DND-41 (cell line): ENCODE measurements around the gene MRPL36.

Experiments
- ATAC-seq: fragments of 200-7000 bp; cut with Tn5 transposase; 3 replicates; pipeline ENCODE4 v1.9.1; 2021; ENCODE audit warnings: low read depth; ENCODE audit not compliant: insufficient read depth
- DNase-seq: peaks from one replicate; pipeline ENCODE4 v3.0.0-alpha.2; 2020
- H2AFZ ChIP-seq: 2 replicates; pipeline ENCODE4 v1.6.0; 2012; ENCODE audit warnings: low read depth, low read length
- H3K27ac ChIP-seq: 2 replicates; pipeline ENCODE4 v1.5.1; 2012; ENCODE audit warnings: low read length, inconsistent platforms
- H3K27me3 ChIP-seq: fragments of 200-600 bp; sonication (generic); 2 replicates; pipeline ENCODE4 v1.6.0; 2012; ENCODE audit warnings: low read length, mild to moderate bottlenecking, inconsistent platforms; ENCODE audit not compliant: insufficient read depth, poor library complexity
- H3K36me3 ChIP-seq: 2 replicates; pipeline ENCODE4 v1.5.1; 2012; ENCODE audit warnings: low read length, inconsistent platforms; ENCODE audit not compliant: insufficient read depth
- H3K4me1 ChIP-seq: 2 replicates; pipeline ENCODE4 v1.5.1; 2012; ENCODE audit warnings: mild to moderate bottlenecking, low read length; ENCODE audit not compliant: insufficient read depth
- H3K4me2 ChIP-seq: 2 replicates; pipeline ENCODE4 v1.6.0; 2012; ENCODE audit warnings: mild to moderate bottlenecking, moderate library complexity, low read length, inconsistent platforms; ENCODE audit not compliant: insufficient read depth
- H3K4me3 ChIP-seq, 2 experiments: fragments of 200-600 bp in 1 of 2; shearing (Covaris generic) in 1 of 2; 2 replicates each; pipeline ENCODE4 v1.5.1; 2012 to 2016; ENCODE audit warnings: inconsistent platforms in 2 of 2, low read length in 2 of 2, mild to moderate bottlenecking in 2 of 2, low read depth in 1 of 2, moderate library complexity in 1 of 2
- H3K79me2 ChIP-seq: 2 replicates; pipeline ENCODE4 v1.6.0; 2012; ENCODE audit warnings: low read length, inconsistent platforms; ENCODE audit not compliant: insufficient read depth
- H3K9ac ChIP-seq: 2 replicates; pipeline ENCODE4 v1.6.0; 2012; ENCODE audit warnings: low read depth, mild to moderate bottlenecking, inconsistent platforms, low read length, moderate library complexity
- H3K9me3 ChIP-seq: 2 replicates; pipeline ENCODE4 v1.5.1; 2012; ENCODE audit warnings: low read length, moderate library complexity, mild to moderate bottlenecking, inconsistent platforms; ENCODE audit not compliant: insufficient read depth, severe bottlenecking
- H4K20me1 ChIP-seq: 2 replicates; pipeline ENCODE4 v1.6.0; 2012; ENCODE audit warnings: low read length; ENCODE audit not compliant: insufficient read depth
- CTCF ChIP-seq: IDR thresholded peaks from 2 replicates; pipeline ENCODE4 v1.5.1; 2012; ENCODE audit warnings: borderline replicate concordance, low read length, moderate library complexity, mild to moderate bottlenecking; ENCODE audit not compliant: poor library complexity, severe bottlenecking; ENCODE audit errors: extremely low read depth
- EZH2 ChIP-seq: IDR thresholded peaks from 3 replicates; pipeline ENCODE4 v1.6.1; 2012; ENCODE audit warnings: borderline replicate concordance, low read depth, mild to moderate bottlenecking, moderate library complexity, low read length, inconsistent platforms; ENCODE audit not compliant: severe bottlenecking

The MRPL36 gene

DNA sequence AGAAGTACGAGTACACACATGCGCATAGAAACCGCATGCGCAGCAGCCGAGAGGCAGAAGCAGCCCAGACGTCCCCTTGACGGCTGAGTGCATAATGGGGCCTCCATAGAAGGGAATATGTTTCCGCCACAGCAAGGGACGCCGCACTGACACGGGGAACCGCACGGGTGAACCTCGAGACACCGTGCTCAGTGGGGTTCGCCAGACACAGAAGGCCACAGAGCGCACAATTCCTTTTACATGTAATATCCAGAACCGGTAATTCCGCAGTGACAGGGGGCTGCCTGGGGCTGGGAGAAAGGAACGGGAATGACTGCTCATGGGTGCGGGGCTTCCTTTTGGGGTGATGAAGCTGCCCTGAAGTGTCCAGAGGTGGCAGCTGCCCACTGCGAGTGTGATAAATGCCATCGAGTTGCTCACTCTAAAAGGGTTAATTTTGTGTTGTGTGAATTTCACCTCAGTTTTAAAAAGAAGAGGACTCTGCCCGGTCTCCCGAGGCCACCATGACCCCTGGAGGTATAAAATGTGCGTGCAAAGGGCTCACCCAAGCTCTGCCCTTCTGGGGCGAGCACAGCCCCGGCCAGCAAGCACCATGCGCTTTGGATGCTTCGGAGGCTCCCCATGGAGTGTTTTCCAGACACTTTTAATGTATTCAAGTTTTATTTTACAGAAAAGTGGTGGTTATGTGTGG lies 29.7 kb downstream of the MRPL36 start:
- Histone ChIP-seq H3K27ac (no peak overlapping the region), H3K4me3 (no peak overlapping the region), H3K36me3 (no peaks in the 10 kb centered on the region), H3K9ac (no peak overlapping the region), H3K4me1 (no peaks in the 10 kb centered on the region), H3K9me3 (no peaks in the 10 kb centered on the region), H3K79me2 (no peaks in the 10 kb centered on the region), H3K27me3 (peaks cover 7% of the 10 kb centered on the region), H2AFZ (no peak overlapping the region), H4K20me1 (no peaks in the 10 kb centered on the region), H3K4me2 (no peak overlapping the region)
- TF ChIP-seq CTCF (no peak), EZH2 (no peak)
- ATAC-seq (no peak), DNase-seq (no peak)

DNA sequence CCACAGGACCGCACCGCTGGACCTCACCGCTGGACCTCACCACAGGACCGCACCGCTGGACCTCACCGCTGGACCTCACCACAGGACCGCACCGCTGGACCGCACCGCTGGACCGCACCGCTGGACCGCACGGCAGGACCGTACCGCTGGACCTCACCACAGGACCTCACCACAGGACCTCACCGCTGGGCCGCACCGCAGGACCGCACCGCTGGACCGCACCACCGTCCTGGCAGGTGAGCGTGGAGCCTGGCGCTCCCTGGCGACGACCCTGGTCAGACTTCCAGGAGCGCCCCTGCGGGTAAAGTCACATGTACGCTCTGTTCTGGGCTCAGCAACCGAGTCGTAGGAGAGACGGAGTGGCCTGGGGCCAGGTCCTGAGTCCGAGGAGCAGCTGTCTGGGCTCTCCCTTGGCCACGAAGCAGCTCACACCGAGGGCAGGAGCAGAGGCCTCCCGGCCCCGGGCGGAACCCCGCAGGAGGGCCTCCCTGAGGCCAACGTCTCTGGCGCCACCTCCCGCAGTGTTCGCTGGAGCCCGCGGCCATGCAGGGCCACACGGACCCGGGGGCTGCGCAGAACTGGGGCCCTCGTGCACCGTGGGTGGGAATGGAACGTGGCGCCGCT lies 30.5 kb downstream of the MRPL36 start:
- no peak overlapping the region for H2AFZ ChIP-seq
- H3K9ac ChIP-seq, result no peak overlapping the region
- H3K27ac ChIP-seq, result no peak overlapping the region
- H3K4me1 ChIP-seq, result no peaks in the 10 kb centered on the region
- DNase-seq (no peak), ATAC-seq (no peak)
- no peak overlapping the region for H3K4me2 ChIP-seq
- TF ChIP-seq EZH2, result no peak
- no peak for TF ChIP-seq CTCF
- no peaks in the 10 kb centered on the region for H3K79me2 ChIP-seq
- H3K4me3 ChIP-seq, result no peak overlapping the region
- peaks cover 7% of the 10 kb centered on the region for H3K27me3 ChIP-seq
- no peaks in the 10 kb centered on the region for H3K9me3 ChIP-seq
- no peaks in the 10 kb centered on the region for H4K20me1 ChIP-seq
- H3K36me3 ChIP-seq, result no peaks in the 10 kb centered on the region

DNA sequence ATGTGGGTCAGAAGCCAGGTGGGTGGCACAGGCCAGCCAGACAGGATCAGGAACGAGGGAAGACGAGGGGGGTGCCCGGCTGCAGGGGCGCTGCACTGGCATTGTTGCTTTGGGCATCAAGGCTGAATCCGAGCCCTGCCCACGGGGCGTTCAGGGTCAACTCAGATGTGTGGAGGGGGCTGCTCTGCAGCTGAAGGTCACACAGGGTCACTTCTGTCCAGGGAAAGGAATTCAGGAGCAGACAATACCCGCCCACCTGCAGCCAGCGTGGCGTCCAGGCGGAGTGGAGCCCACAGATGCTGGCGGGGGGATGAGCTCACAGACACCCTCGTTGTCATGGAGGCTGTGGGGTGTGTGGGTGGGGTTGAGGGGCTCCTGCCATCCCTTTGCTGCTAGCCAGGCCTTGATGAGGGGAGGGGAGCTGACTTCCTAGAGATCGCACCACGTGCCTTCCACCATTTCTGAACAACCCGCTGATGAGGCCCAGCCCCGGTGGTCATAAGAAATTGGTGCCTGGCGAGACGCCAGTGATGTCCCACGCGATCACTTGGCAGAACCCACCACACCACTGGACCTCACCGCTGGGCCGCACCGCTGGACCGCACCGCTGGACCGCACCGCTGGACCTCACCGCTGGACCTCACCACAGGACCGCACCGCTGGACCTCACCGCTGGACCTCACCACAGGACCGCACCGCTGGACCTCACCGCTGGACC lies 31.2 kb downstream of the MRPL36 start:
- H2AFZ ChIP-seq, result no peak overlapping the region
- H3K9ac ChIP-seq, result no peak overlapping the region
- H3K36me3 ChIP-seq, result no peaks in the 10 kb centered on the region
- H3K79me2 ChIP-seq, result no peaks in the 10 kb centered on the region
- no peaks in the 10 kb centered on the region for H4K20me1 ChIP-seq
- DNase-seq, result no peak
- no peak overlapping the region for H3K4me3 ChIP-seq
- no peak overlapping the region for H3K4me2 ChIP-seq
- TF ChIP-seq EZH2, result no peak
- TF ChIP-seq CTCF, result no peak
- H3K27ac ChIP-seq, result no peak overlapping the region
- no peak for ATAC-seq
- H3K27me3 ChIP-seq, result peaks cover 7% of the 10 kb centered on the region
- H3K4me1 ChIP-seq, result no peaks in the 10 kb centered on the region
- no peaks in the 10 kb centered on the region for H3K9me3 ChIP-seq
